Measurements from ENCODE around the gene LTC4S. TPM values are rescaled to one million over a fixed set of nuclear protein-coding genes. Genes with fewer than 3 reads are reported as not detected.

LTC4S gene
- total and polyA plus RNA-seq, 9 of the 15 experiments (the other 6 are each of a cell fraction or from before 2014, with no cell fraction given), result 0.17 to 0.77 (median 0.75) TPM; not detected in 6

- POLR2A ChIA-PET, result interaction anchor here (1.6 kb wide), 1 partner anchor 13 kb away, joined by 5 read pairs; no protein-coding TSS in a partner anchor
- H3K4me3 ChIP-seq, result no peak overlapping the region
- H4K20me1 ChIP-seq (replicated peaks; ENCODE audit: control insufficient read depth, insufficient read depth, low read length), result no peaks in the 10 kb centered on the region
- no peak for FAIRE-seq
- no peaks in the 10 kb centered on the region for H3K79me2 ChIP-seq (ENCODE audit: control insufficient read depth, insufficient read depth, low read length)
- no TSS peak for BruUV-seq (replicated peaks)
- in situ Hi-C loops (cut with MboI) (no loop called here), intact Hi-C loops (cut with micrococcal nuclease) (no loop called here)
- H3K4me1 ChIP-seq (replicated peaks in 1 of 2; ENCODE audit: control insufficient read depth in 2 of 2, insufficient read depth in 2 of 2, low read length in 2 of 2), result peaks cover 0 to 6% of the 10 kb centered on the region in 2 experiments; a peak in 1 of 5 replicates
- no peak overlapping the region for H3K9ac ChIP-seq (ENCODE audit: insufficient read depth in 1 of 2, low read depth in 2 of 2, low read length in 2 of 2)
- no peaks in the 10 kb centered on the region for H3K27me3 ChIP-seq (ENCODE audit: control insufficient read depth in 2 of 2, insufficient read depth in 2 of 2, low read length in 2 of 2)
- 85% methylated on average over 5 of the region's 5 CpGs for WGBS (ENCODE audit: insufficient coverage, low coverage, missing lambda C conversion rate)
- H3K4me2 ChIP-seq (ENCODE audit: insufficient read depth, low read length), result no peak overlapping the region
- peaks cover 8% of the 10 kb centered on the region for H3K9me1 ChIP-seq (ENCODE audit: control insufficient read depth, insufficient read depth, low read length)
- H2AFZ ChIP-seq (ENCODE audit: low read depth, low read length), result no peak overlapping the region
- no peak for ATAC-seq
- no peak for DNase-seq (ENCODE audit: extremely low read depth in 1 of 4, low spot score in 3 of 4)
- H3K36me3 ChIP-seq (ENCODE audit: control insufficient read depth, insufficient read depth, low read length), result peaks cover 52% of the 10 kb centered on the region
- CTCF ChIA-PET (ENCODE audit: low intra/inter-chr PET ratio), result no interaction called here
- no peak overlapping the region for H3K27ac ChIP-seq (ENCODE audit: extremely low read depth, low read depth, low read length)
- H3K9me3 ChIP-seq (replicated peaks; ENCODE audit: control insufficient read depth, insufficient read depth, low read depth, low read length), result no peaks in the 10 kb centered on the region
- no peak for TF ChIP-seq IRF2 (CRISPR knock-in tag; IDR thresholded peaks at IDR 0.05)
- no peak for TF ChIP-seq GTF2A2 (tag; IDR thresholded peaks at IDR 0.05)
- TF ChIP-seq ZNF354B (CRISPR knock-in tag; IDR thresholded peaks at IDR 0.05), result no peak
- TF ChIP-seq ZNF75A (CRISPR knock-in tag; IDR thresholded peaks at IDR 0.05), result no peak
- TF ChIP-seq VEZF1 (CRISPR knock-in tag; IDR thresholded peaks at IDR 0.05), result no peak
- TF ChIP-seq SRSF7 (optimal IDR thresholded peaks at IDR 0.05; ENCODE audit: low read depth, low read length), result no peak
- TF ChIP-seq, protein P1, sequence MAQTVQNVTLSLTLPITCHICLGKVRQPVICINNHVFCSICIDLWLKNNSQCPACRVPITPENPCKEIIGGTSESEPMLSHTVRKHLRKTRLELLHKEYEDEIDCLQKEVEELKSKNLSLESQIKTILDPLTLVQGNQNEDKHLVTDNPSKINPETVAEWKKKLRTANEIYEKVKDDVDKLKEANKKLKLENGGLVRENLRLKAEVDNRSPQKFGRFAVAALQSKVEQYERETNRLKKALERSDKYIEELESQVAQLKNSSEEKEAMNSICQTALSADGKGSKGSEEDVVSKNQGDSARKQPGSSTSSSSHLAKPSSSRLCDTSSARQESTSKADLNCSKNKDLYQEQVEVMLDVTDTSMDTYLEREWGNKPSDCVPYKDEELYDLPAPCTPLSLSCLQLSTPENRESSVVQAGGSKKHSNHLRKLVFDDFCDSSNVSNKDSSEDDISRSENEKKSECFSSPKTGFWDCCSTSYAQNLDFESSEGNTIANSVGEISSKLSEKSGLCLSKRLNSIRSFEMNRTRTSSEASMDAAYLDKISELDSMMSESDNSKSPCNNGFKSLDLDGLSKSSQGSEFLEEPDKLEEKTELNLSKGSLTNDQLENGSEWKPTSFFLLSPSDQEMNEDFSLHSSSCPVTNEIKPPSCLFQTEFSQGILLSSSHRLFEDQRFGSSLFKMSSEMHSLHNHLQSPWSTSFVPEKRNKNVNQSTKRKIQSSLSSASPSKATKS (CRISPR knock-in tag; IDR thresholded peaks at IDR 0.05), result no peak
- TF ChIP-seq RBM39 (optimal IDR thresholded peaks at IDR 0.05; ENCODE audit: low read depth, low read length), result no peak
Observed at GRCh38 chr5:179778591-179778990, 15.2 kb upstream of the LTC4S start.

Measured in K562 (cell line).